GM21360 (cell line): ENCODE results near the gene IL6R.
A peak's percentile ranks its signal among the peaks of the same experiment; 100 is the strongest.

Experiments used
- ATAC-seq: cut with Tn5 transposase; IDR thresholded peaks from one replicate; pipeline ENCODE4 v1.9.1; 2021; ENCODE audit warnings: mild to moderate bottlenecking, moderate library complexity; ENCODE audit not compliant: unreplicated experiment

IL6R gene

DNA sequence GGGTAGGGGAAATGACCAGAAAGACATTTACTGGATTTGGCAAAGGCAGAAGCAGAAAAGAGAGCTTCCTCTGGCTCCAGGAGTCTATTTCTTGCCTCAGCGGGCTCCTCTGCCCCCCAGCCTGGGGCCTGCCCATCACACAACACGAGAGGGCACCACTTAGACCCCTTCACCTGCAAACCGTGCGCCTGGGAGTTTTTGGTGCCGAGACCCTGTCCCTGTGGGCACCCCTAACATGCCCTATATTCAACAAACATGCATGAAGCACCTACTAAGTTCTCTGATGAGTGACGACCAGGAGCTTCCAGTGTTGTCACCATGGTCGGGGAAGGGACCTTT lies 18.8 kb downstream of the IL6R start:
- ATAC-seq: no peak

DNA sequence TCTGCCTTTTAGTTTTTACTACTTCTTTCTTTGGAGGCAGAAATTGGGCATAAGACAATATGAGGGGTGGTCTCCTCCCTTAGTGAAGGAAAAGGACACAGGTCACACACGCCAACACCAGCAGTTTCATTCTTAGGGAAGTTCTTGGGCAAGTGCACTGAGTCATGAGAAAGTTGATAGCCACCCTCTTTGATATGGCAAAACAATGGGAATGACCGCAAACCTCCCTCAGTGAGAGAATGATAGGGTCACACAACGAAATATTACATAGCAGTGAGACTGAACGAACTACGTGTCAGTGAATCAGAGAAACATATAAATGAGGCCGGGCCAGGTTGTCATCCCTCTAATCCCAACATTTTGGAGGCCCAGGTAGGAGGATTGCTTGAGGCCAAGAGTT lies 20.0 kb downstream of the IL6R start:
- no peak for ATAC-seq

- no peak for ATAC-seq
Measured at GRCh38 chr1:154427173-154428139, 22.3 kb downstream of the IL6R start.

DNA sequence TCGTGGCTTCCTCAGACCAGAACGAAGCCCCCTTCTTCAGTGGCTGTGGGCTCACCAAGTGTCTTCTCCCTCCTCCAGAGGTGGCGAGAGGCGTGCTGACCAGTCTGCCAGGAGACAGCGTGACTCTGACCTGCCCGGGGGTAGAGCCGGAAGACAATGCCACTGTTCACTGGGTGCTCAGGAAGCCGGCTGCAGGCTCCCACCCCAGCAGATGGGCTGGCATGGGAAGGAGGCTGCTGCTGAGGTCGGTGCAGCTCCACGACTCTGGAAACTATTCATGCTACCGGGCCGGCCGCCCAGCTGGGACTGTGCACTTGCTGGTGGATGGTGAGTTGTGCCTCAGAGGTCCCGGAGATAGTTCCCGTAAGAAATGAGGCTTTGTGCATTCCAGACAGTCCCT lies 24.0 kb downstream of the IL6R start:
- no peak for ATAC-seq

GRCh38 chr1:154429841-154430611 lies 24.9 kb downstream of the IL6R start:
- no peak for ATAC-seq

- no peak for ATAC-seq
Measured at GRCh38 chr1:154430903-154431302, 25.8 kb downstream of the IL6R start.

DNA sequence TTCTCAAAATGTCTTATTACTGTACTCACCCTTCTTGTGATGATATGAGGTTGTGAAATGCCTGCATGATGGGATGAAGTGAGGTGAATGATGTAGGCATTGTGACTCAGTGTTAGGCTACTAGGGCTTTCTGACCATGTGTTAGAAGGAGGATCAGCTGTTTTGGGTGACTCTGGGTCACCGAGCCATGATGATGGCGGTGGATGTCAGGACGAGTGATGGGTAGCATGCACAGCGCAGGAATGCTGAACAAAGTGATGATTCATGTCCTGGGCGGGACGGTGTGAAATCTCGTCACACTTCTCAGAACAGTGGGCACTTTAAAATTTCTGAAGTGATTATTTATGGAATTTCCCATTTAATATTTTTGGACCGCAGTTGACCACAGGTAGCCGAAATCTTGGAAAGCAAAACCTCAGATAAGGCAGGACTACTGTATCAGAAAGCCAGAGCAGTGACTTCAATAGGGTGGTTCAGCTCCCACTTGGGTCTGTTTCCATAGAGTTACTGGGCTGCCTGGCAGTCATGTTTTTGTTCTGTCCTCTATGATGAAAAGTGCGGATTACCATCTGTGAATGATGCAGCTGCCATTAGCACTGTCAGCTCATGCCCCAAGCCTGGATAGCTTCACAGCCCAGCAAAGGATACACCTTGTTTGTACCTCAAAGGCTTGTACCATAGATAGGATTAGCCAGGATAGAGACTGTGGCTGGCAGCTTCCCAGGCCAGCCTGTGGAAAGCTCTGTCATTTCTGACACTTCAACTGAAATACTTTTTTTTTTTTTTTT lies 26.6 kb downstream of the IL6R start:
- ATAC-seq: no peak

- no peak for ATAC-seq
Measured at GRCh38 chr1:154433161-154433764, 28.1 kb downstream of the IL6R start.

- no peak for ATAC-seq
Measured at GRCh38 chr1:154434346-154435085, 29.4 kb downstream of the IL6R start.

- no peak for ATAC-seq
Measured at GRCh38 chr1:154435599-154436200, 30.6 kb downstream of the IL6R start.

GRCh38 chr1:154436433-154436832 lies 31.3 kb downstream of the IL6R start:
- ATAC-seq: no peak

- ATAC-seq: peak; percentile 18
Measured at GRCh38 chr1:154440036-154440804, 35.1 kb downstream of the IL6R start.

DNA sequence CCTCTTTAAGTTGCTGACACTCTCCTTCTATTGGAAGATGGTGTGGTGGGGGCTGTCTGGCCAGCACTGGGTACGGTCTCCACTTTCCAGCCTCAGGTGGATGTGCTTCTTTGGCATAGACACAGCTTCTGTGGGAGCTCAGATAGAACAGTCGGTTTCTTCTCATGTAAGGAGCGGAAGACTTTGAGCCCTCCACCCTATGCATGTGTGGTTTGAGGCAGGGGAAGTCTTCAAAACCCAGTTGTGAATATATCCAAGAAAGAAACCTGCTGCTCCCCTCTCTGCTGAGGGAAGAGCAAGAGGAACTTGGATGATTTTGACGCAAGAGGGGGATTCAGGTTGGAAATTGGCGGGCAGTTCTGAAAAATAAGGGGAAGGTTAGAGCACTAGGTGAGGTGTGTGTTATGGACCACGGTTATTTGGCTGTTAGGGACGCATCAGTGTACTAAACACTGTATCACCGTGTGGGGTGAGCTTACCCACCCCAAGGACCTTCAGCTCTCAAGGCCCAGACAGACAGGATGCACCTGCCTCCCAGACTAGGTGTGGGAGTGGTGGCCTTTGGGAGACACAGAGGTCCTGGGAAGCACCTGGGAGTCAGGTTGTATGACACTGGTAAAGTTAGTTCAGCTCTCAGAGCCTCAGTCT lies 36.2 kb downstream of the IL6R start:
- ATAC-seq: no peak

GRCh38 chr1:154442006-154442740 lies 37.0 kb downstream of the IL6R start:
- no peak for ATAC-seq

DNA sequence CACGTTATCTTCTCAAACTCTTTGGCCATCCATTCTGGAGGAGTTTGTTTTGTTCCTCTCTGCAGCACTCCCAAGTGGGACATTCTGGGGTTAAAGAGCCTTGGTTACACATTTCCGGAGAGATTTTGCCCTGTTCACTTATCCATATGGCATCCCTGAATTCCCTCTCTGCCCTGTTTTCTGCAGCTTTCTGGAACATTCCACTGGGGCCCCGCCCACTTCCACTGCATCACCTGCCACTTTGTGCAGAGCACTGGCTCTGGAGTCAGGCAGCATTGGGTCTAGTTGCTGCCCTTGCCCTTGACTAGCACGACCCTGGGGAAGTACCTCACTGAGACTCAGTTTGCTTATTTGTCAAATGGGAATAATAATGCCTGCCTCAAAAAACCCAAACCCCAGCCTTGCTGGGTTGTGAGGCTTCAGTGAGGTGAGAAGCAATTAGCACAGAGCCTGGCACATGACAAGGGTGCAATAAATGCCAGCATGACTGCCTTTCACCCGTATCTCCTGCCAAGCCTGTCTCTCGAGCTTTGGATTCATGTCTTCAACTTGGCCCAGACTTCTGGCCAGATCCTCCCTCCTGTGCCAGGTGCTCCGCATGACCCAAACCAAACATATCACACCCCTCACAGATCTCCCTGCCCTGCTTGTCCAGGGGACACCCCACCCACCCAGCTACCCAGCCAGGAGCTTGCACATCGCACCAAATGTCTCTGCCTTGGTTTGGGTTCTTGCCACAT lies 38.3 kb downstream of the IL6R start:
- ATAC-seq: no peak

DNA sequence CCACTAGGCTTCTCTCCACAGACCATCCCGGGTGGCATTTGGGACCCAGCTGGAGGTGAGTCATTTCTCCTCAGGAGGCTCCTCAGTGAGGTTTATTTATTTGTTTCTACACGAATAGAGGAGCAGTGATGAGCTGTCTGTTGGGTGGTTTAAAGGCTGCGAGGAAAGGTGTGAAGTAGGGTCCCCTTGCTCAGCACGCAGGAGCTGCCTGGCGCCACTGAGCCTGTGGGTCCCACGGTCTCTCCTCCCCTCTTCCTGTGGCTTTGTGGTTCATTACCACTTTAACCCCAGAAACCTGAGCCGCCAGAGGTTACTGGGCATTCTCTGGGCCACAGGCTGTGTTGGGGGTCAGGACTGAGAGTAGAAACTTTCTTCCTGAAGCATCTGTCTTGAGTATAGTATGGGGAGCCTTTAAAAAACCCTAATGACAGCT lies 39.9 kb downstream of the IL6R start:
- no peak for ATAC-seq

GRCh38 chr1:154446292-154446691 lies 41.1 kb downstream of the IL6R start:
- ATAC-seq: no peak
